WTC11 (cell line): ENCODE measurements around the gene CHTOP. TPM values are rescaled to one million over a fixed set of nuclear protein-coding genes. Genes with fewer than 3 reads are reported as not detected.

Experiments
- ATAC-seq: fragments of 200-7000 bp; cut with Tn5 transposase; 2 replicates; pipeline ENCODE4 v1.10.0; 2021; ENCODE audit warnings: mild to moderate bottlenecking, moderate library complexity
- CTCF ChIA-PET: fragments of 300-600 bp; sonication (Branson Sonifier 250); formaldehyde crosslinking; loops from one replicate; lab custom pipeline; 2021; ENCODE audit warnings: antibody characterized with exemption; lab: Charles Lee
- POLR2A ChIA-PET: fragments of 350-600 bp; sonication (Branson Sonifier 250); formaldehyde crosslinking; loops from one replicate; lab custom pipeline; 2021; ENCODE audit warnings: antibody characterized with exemption; lab: Charles Lee
- DNase-seq: peaks from one replicate; pipeline ENCODE4 v3.0.0; 2021; ENCODE audit warnings: low spot score
- H3K27ac Mint-ChIP-seq: 2 replicates; pipeline ENCODE4 v1.8.0; 2021; ENCODE audit warnings: mixed read lengths
- H3K27me3 Mint-ChIP-seq: 2 replicates; pipeline ENCODE4 v1.8.0; 2021; ENCODE audit warnings: low read depth, mild to moderate bottlenecking, moderate library complexity, mixed read lengths
- H3K36me3 Mint-ChIP-seq: 2 replicates; pipeline ENCODE4 v1.8.0; 2021; ENCODE audit warnings: mixed read lengths
- H3K4me1 Mint-ChIP-seq: 2 replicates; pipeline ENCODE4 v1.8.0; 2022; ENCODE audit warnings: mixed read lengths
- H3K4me3 Mint-ChIP-seq: 2 replicates; pipeline ENCODE4 v1.8.0; 2021; ENCODE audit warnings: mild to moderate bottlenecking, moderate library complexity, mixed read lengths
- H3K9me3 Mint-ChIP-seq: 2 replicates; pipeline ENCODE4 v1.8.0; 2021; ENCODE audit warnings: mixed read lengths
- CREM ChIP-seq: sonication (generic); formaldehyde crosslinking; IDR thresholded peaks from 2 replicates; pipeline ENCODE4 v1.8.1; 2022; ENCODE audit warnings: mild to moderate bottlenecking, missing genetic modification reagents, moderate library complexity
- E2F4 ChIP-seq: sonication (generic); formaldehyde crosslinking; IDR thresholded peaks from 2 replicates; pipeline ENCODE4 v1.8.1; 2022; ENCODE audit warnings: low read depth, mild to moderate bottlenecking, moderate library complexity, missing genetic modification reagents, borderline replicate concordance
- EMX1 ChIP-seq: fragments of 250-450 bp; sonication (Bioruptor Pico); IDR thresholded peaks from 2 replicates; pipeline ENCODE4 v1.8.0; 2021; ENCODE audit warnings: mild to moderate bottlenecking
- ERG ChIP-seq: fragments of 250-450 bp; sonication (Bioruptor Pico); IDR thresholded peaks from 2 replicates; pipeline ENCODE4 v1.8.0; 2021; ENCODE audit warnings: mild to moderate bottlenecking
- ESRRA ChIP-seq: sonication (generic); formaldehyde crosslinking; IDR thresholded peaks from 2 replicates; pipeline ENCODE4 v1.8.1; 2022; ENCODE audit warnings: mild to moderate bottlenecking, missing genetic modification reagents, borderline replicate concordance
- ETV6 ChIP-seq: sonication (generic); formaldehyde crosslinking; IDR thresholded peaks from 2 replicates; pipeline ENCODE4 v1.8.1; 2022; ENCODE audit warnings: mild to moderate bottlenecking, missing genetic modification reagents
- GTF2I ChIP-seq: fragments of 250-450 bp; sonication (Bioruptor Pico); conservative IDR thresholded peaks from 2 replicates; pipeline ENCODE4 v1.4.0; 2021; ENCODE audit warnings: mild to moderate bottlenecking
- NR3C1 ChIP-seq: sonication (generic); formaldehyde crosslinking; conservative IDR thresholded peaks from 2 replicates; pipeline ENCODE4 v1.8.1; 2023; ENCODE audit warnings: low read depth, mild to moderate bottlenecking, missing genetic modification reagents
- PRDM15 ChIP-seq: sonication (generic); formaldehyde crosslinking; IDR thresholded peaks from 2 replicates; pipeline ENCODE4 v1.8.0; 2022; ENCODE audit warnings: missing genetic modification reagents
- SMAD4 ChIP-seq: sonication (generic); formaldehyde crosslinking; IDR thresholded peaks from 2 replicates; pipeline ENCODE4 v1.8.0; 2022; ENCODE audit warnings: mild to moderate bottlenecking, missing genetic modification reagents
- SOX15 ChIP-seq: fragments of 250-450 bp; sonication (Bioruptor Pico); IDR thresholded peaks from 2 replicates; pipeline ENCODE4 v1.9.0; 2021; ENCODE audit warnings: mild to moderate bottlenecking
- ZNF121 ChIP-seq: sonication (generic); formaldehyde crosslinking; IDR thresholded peaks from 2 replicates; pipeline ENCODE4 v1.8.0; 2023; ENCODE audit warnings: missing genetic modification reagents
- ZNF138 ChIP-seq: sonication (generic); formaldehyde crosslinking; conservative IDR thresholded peaks from 2 replicates; pipeline ENCODE4 v1.8.1; 2022; ENCODE audit warnings: mild to moderate bottlenecking, moderate library complexity, missing genetic modification reagents
- ZNF219 ChIP-seq: sonication (generic); formaldehyde crosslinking; IDR thresholded peaks from 2 replicates; pipeline ENCODE4 v1.8.0; 2023; ENCODE audit warnings: missing genetic modification reagents, mild to moderate bottlenecking, borderline replicate concordance
- ZNF423 ChIP-seq: fragments of 250-450 bp; sonication (Bioruptor Pico); IDR thresholded peaks from 2 replicates; pipeline ENCODE4 v2.1.2; 2022; ENCODE audit warnings: mild to moderate bottlenecking, moderate library complexity
- total RNA-seq: library from RNA; stranded (reverse); gene quantifications from 3 replicates; pipeline ENCODE4 v1.2.3, GENCODE V29; 2021
- TF ChIP-seq, protein P1 (sequence below): sonication (generic); formaldehyde crosslinking; IDR thresholded peaks from 2 replicates; pipeline ENCODE4 v1.8.0; 2023; ENCODE audit warnings: missing genetic modification reagents, mild to moderate bottlenecking, borderline replicate concordance
- TF ChIP-seq, protein P2 (sequence below): sonication (generic); formaldehyde crosslinking; IDR thresholded peaks from 2 replicates; pipeline ENCODE4 v1.8.0; 2022; ENCODE audit warnings: mild to moderate bottlenecking, missing genetic modification reagents

The CHTOP gene
- total RNA-seq, 1 experiment from 2014 or later, result 101 TPM

DNA sequence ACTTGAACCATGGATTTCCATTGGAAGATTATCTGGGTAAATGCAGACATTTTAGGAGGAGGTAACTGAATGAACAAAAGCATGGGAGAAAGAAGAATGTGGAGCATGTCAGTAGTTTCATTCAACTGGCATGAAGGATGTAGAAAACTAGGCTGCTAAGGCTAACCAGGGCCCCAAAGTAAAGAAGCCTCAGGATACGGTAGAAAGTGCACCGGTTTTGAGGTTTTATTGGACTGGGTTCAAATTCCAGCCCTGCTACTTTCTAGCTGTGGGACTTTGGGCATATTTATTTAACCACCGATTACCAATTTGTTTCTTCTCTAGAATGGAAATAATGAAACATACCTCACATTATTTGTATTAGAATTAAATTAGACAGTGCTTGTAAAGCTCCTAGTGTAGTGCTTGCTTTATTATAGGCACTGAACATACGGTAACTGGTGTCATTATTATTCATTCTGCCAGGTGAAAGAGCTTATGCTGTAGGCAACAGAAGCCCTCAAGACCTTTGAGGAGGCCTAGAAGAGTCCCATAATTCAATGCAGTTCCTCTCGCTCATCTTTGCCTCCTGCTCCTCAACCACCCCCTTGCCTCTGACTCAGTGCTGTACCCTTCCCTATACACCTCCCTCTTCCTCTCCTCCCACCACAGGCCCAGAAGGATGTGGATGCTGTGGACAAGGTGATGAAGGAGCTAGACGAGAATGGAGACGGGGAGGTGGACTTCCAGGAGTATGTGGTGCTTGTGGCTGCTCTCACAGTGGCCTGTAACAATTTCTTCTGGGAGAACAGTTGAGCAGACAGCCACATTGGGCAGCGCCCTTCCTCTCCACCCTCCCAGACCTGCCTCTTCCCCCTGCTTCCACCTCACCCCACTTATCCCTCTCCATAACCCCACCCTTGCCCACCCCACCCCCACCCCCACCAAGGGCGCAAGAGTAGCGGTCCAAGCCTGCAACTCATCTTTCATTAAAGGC is 2.5 kb upstream of the CHTOP start:
- H3K4me1 Mint-ChIP-seq, result peaks cover 43% of the 10 kb centered on the region
- peaks cover 9% of the 10 kb centered on the region for H3K36me3 Mint-ChIP-seq
- no peaks in the 10 kb centered on the region for H3K27me3 Mint-ChIP-seq
- TF ChIP-seq, protein P1, sequence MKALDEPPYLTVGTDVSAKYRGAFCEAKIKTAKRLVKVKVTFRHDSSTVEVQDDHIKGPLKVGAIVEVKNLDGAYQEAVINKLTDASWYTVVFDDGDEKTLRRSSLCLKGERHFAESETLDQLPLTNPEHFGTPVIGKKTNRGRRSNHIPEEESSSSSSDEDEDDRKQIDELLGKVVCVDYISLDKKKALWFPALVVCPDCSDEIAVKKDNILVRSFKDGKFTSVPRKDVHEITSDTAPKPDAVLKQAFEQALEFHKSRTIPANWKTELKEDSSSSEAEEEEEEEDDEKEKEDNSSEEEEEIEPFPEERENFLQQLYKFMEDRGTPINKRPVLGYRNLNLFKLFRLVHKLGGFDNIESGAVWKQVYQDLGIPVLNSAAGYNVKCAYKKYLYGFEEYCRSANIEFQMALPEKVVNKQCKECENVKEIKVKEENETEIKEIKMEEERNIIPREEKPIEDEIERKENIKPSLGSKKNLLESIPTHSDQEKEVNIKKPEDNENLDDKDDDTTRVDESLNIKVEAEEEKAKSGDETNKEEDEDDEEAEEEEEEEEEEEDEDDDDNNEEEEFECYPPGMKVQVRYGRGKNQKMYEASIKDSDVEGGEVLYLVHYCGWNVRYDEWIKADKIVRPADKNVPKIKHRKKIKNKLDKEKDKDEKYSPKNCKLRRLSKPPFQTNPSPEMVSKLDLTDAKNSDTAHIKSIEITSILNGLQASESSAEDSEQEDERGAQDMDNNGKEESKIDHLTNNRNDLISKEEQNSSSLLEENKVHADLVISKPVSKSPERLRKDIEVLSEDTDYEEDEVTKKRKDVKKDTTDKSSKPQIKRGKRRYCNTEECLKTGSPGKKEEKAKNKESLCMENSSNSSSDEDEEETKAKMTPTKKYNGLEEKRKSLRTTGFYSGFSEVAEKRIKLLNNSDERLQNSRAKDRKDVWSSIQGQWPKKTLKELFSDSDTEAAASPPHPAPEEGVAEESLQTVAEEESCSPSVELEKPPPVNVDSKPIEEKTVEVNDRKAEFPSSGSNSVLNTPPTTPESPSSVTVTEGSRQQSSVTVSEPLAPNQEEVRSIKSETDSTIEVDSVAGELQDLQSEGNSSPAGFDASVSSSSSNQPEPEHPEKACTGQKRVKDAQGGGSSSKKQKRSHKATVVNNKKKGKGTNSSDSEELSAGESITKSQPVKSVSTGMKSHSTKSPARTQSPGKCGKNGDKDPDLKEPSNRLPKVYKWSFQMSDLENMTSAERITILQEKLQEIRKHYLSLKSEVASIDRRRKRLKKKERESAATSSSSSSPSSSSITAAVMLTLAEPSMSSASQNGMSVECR (CRISPR knock-in tag), result no peak
- TF ChIP-seq ZNF121 (CRISPR knock-in tag) (no peak), ERG (CRISPR knock-in tag) (no peak), ZNF423 (no peak), E2F4 (CRISPR knock-in tag) (no peak), ESRRA (CRISPR knock-in tag) (no peak), SMAD4 (CRISPR knock-in tag) (no peak), ETV6 (CRISPR knock-in tag) (no peak), CREM (CRISPR knock-in tag) (no peak), ZNF219 (CRISPR knock-in tag) (no peak), NR3C1 (no peak), ZNF138 (CRISPR knock-in tag) (no peak)
- TF ChIP-seq, all 79 proteins: peak for 0
- no peaks in the 10 kb centered on the region; the same call in 1 of the 2 replicates for H3K9me3 Mint-ChIP-seq
- POLR2A ChIA-PET, result interaction anchor here (0.6 kb wide), 1 partner anchor 99 kb away, joined by 3 read pairs; no protein-coding TSS in a partner anchor
- no peak overlapping the region for H3K4me3 Mint-ChIP-seq
- CTCF ChIA-PET, result interaction anchor here (0.6 to 1.4 kb wide), 2 partner anchors 63 to 299 kb away, joined by 4 to 5 read pairs; no protein-coding TSS in a partner anchor
- ATAC-seq (no peak), DNase-seq (no peak)
- H3K27ac Mint-ChIP-seq, result no peak overlapping the region

DNA sequence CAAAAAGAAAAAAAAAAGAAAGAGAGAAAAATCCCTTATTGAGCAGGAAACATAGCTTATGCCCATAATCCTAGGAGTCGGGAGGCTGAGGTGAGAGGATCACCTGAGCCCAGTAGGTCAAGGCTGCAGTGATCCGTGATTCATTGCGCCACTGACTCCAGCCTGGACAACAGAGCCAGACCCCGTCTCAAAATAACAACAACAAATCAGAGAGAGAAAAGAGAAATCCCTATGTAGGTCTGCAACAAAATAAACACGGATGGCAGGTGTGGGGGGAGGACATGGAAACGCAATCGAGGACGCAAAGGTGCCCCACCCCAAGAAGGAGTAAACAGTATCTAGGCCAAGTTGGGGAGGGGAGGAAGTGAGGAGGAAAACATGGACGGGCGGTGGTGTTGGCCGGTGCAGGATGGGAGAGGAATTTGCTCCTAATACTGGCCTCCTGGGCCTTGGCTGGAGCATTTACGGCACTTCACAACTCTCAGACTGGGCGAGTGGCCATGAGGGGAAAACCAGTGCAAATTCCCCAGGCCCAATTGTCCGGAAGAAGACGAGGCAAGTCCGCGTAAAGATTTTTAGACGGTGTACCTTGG is 609 bp upstream of the CHTOP start:
- Mint-ChIP-seq H3K36me3 (peaks cover 26% of the 10 kb centered on the region), H3K4me3 (peak overlapping the region; percentile 86), H3K4me1 (peaks cover 29% of the 10 kb centered on the region), H3K9me3 (no peaks in the 10 kb centered on the region; the same call in 1 of the 2 replicates), H3K27ac (peak overlapping the region; percentile 100), H3K27me3 (no peaks in the 10 kb centered on the region)
- ChIA-PET CTCF (interaction anchor here (0.9 to 2.5 kb wide), 23 partner anchors 10 to 280 kb away, joined by 3 to 23 read pairs (median 5); partner anchors contain the start of genes NPR1, S100A14, S100A16 and S100A6), POLR2A (interaction anchor here (0.7 to 2.3 kb wide), 21 partner anchors 8 to 344 kb away, joined by 3 to 14 read pairs (median 6); partner anchors contain the start of genes JTB, S100A16, S100A4 and SLC27A3)
- DNase-seq, result no peak
- TF ChIP-seq GTF2I (no peak), ZNF121 (CRISPR knock-in tag) (peak; percentile 94), EMX1 (CRISPR knock-in tag) (0 out of 2 replicates have a peak, but pooled peaks have one; percentile 28), SOX15 (CRISPR knock-in tag) (no peak), PRDM15 (CRISPR knock-in tag) (peak; percentile 56)
- TF ChIP-seq, protein P2, sequence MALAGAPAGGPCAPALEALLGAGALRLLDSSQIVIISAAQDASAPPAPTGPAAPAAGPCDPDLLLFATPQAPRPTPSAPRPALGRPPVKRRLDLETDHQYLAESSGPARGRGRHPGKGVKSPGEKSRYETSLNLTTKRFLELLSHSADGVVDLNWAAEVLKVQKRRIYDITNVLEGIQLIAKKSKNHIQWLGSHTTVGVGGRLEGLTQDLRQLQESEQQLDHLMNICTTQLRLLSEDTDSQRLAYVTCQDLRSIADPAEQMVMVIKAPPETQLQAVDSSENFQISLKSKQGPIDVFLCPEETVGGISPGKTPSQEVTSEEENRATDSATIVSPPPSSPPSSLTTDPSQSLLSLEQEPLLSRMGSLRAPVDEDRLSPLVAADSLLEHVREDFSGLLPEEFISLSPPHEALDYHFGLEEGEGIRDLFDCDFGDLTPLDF, result no peak
- peak; percentile 14 for ATAC-seq
